Neutrophil (primary cell): ENCODE data around the gene PCGF5.

Source experiments
- H3K27ac ChIP-seq: fragments of 200-600 bp; sonication (generic); 2 replicates; pipeline ENCODE4 v1.5.1; 2016; ENCODE audit warnings: mild to moderate bottlenecking, moderate library complexity
- H3K27me3 ChIP-seq: fragments of 200-600 bp; sonication (generic); 2 replicates; pipeline ENCODE4 v1.6.0; 2016; ENCODE audit warnings: mild to moderate bottlenecking
- H3K36me3 ChIP-seq: fragments of 200-600 bp; sonication (generic); 2 replicates; pipeline ENCODE4 v1.5.1; 2017
- H3K4me1 ChIP-seq, 2 experiments: fragments of 200-600 bp in 1 of 2; sonication (generic) in 1 of 2; 1 replicate in 1 of 2; 2 replicates in 1 of 2; pipeline versions ENCODE4 v1.5.1 to v1.6.1; 2013 to 2016; ENCODE audit warnings: low read depth in 1 of 2, low read length in 1 of 2, mild to moderate bottlenecking in 1 of 2, moderate library complexity in 1 of 2; ENCODE audit not compliant: control insufficient read depth in 1 of 2, insufficient read depth in 1 of 2
- H3K4me3 ChIP-seq, 2 experiments: fragments of 200-600 bp in 1 of 2; sonication (generic) in 1 of 2; 1 replicate in 1 of 2; 2 replicates in 1 of 2; pipeline ENCODE4 v1.5.1; 2013 to 2016; ENCODE audit warnings: low read depth in 1 of 2, low read length in 1 of 2, mild to moderate bottlenecking in 1 of 2, moderate library complexity in 1 of 2
- H3K9me3 ChIP-seq: fragments of 200-600 bp; sonication (generic); 2 replicates; pipeline ENCODE4 v1.5.1; 2016
- TF ChIP-seq, protein P1 (sequence below): fragments of 200-600 bp; sonication (generic); IDR thresholded peaks from 2 replicates; pipeline ENCODE4 v1.5.1; 2016; ENCODE audit warnings: antibody characterized with exemption

Gene PCGF5

DNA sequence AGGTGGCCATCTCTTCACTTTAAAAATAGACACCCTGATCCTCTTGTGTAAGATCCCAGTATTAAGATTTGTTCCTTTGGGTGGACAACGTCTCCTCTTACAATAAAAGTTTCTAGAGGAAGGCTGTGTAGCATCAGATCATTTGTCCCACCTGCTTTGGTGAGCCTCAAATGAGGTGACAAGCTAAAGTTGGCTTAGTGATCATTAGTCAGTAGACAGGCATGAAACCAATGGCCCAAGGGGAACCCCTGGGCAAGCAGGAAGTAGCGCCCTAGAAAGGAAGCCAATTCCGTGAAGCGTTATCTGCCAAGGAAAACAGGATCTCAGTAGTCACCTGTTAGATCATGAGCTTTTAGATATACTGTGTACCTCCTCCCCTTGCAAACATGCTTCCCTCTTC, 66.8 kb downstream of the PCGF5 start:
- Histone ChIP-seq H3K4me3 (no peak overlapping the region), H3K36me3 (no peaks in the 10 kb centered on the region), H3K9me3 (no peaks in the 10 kb centered on the region), H3K4me1 (no peaks in the 10 kb centered on the region), H3K27me3 (no peaks in the 10 kb centered on the region), H3K27ac (no peak overlapping the region)
- TF ChIP-seq, protein P1, sequence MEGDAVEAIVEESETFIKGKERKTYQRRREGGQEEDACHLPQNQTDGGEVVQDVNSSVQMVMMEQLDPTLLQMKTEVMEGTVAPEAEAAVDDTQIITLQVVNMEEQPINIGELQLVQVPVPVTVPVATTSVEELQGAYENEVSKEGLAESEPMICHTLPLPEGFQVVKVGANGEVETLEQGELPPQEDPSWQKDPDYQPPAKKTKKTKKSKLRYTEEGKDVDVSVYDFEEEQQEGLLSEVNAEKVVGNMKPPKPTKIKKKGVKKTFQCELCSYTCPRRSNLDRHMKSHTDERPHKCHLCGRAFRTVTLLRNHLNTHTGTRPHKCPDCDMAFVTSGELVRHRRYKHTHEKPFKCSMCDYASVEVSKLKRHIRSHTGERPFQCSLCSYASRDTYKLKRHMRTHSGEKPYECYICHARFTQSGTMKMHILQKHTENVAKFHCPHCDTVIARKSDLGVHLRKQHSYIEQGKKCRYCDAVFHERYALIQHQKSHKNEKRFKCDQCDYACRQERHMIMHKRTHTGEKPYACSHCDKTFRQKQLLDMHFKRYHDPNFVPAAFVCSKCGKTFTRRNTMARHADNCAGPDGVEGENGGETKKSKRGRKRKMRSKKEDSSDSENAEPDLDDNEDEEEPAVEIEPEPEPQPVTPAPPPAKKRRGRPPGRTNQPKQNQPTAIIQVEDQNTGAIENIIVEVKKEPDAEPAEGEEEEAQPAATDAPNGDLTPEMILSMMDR, result no peak

DNA sequence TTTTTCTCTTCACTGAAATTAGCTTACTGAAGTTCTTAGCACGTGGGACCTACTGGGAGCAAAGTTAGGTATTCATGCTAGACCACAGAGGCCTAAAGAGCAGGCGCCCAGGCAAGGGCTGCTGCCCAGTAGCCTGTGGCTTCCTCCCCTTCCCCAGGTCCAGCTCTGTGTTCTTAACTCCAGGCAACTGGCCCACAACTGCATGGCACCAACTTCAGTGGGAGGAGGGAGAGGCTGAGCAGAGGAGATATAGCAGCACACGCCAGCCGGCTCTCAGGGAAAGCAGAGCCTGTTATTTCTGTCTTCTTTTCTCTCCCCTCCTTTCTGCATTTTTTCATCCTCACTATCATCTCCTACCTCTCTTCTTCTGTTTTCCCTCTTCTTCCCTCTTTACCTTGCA, 67.4 kb downstream of the PCGF5 start:
- H3K27ac ChIP-seq, result no peak overlapping the region

DNA sequence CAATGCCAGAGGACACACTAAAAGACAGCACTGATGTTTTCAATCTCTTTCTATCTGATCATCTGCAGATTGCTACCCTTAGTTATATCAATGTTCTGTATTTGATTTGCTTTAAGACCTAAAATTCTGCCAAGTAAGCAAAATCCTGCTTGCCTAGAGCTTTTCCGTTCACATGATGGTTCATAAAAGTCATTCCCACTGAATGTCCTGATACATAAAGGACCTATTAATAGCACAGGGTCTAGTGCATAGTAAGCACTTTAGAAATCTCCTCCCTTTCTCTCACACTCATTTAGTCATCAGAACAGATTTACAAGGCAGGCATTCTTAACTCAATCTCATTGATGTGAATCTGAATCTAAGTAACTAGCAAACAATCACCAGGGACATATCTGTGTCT, 68.8 kb downstream of the PCGF5 start:
- H3K27ac ChIP-seq, result no peak overlapping the region
- H3K4me1 ChIP-seq, result no peaks in the 10 kb centered on the region
- no peak overlapping the region for H3K4me3 ChIP-seq
- no peaks in the 10 kb centered on the region for H3K36me3 ChIP-seq
- peaks cover 4% of the 10 kb centered on the region for H3K27me3 ChIP-seq
- TF ChIP-seq, protein P1, result no peak
- H3K9me3 ChIP-seq, result no peaks in the 10 kb centered on the region

More for the DNA sequence above, 67.4 kb downstream of the PCGF5 start:
- Histone ChIP-seq H3K9me3 (no peaks in the 10 kb centered on the region), H3K4me1 (no peaks in the 10 kb centered on the region), H3K36me3 (no peaks in the 10 kb centered on the region), H3K4me3 (no peak overlapping the region), H3K27me3 (no peaks in the 10 kb centered on the region)
- TF ChIP-seq, protein P1, result no peak

DNA sequence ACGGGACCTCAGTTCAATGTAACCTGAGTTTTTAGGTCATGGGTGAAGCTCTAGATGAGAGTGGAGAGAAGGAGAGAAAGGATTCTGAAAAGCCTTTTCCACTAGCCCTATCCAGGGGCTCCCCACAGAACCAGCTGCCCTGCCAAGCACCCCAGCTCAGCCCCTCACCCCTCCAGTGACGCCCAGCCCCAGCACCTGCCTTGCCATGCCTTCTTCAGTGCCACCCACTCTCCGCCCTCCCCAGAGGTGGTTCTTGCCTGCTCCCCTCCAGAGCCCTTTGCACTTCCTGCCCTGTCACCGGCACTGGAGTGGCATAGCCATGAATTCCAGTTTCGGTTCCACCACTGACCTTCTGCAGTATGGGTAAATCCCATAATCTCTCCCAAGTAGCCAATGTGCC, 70.1 kb downstream of the PCGF5 start:
- H3K36me3 ChIP-seq, result no peaks in the 10 kb centered on the region
- peaks cover 10% of the 10 kb centered on the region for H3K27me3 ChIP-seq
- H3K27ac ChIP-seq, result no peak overlapping the region
- H3K9me3 ChIP-seq, result no peaks in the 10 kb centered on the region
- H3K4me3 ChIP-seq, result no peak overlapping the region
- TF ChIP-seq, protein P1, result no peak
- H3K4me1 ChIP-seq, result no peaks in the 10 kb centered on the region

DNA sequence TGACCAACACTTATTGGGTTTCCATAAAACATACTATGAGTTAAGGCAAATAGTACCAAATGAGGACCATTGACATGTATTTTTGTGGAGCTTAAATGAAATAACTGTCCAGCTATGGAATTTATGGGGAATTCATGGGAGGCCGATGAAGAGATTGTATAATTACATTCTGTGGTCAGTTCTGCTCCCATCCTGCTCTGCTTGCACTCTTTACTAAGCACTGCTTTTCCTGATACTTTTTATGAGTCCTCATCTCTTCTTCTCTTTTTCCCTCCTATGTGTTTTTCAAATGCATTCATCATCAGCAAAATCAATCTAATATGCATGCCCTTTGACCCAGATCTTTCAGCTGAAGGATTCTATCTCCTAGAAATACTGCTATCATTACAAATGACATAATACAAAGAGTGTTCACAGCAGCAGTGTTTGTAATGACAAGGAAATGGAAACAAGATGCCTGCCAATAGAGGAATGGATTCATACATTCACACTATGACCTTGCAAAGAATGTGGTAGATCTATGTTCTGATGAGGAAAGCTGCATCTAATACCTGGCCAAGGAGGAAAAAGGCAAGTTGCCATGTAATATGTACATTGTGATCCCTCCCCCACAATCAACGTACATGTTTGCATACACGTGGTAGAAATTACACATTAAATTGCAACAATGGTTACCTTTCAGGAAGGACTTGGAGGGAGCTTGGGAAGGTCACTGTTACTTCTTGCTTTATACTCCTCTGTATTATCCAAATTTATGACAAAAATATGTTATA, 73.9 kb downstream of the PCGF5 start:
- Histone ChIP-seq H3K36me3 (no peaks in the 10 kb centered on the region), H3K4me3 (no peak overlapping the region), H3K9me3 (no peaks in the 10 kb centered on the region), H3K27me3 (peaks cover 45% of the 10 kb centered on the region), H3K27ac (no peak overlapping the region), H3K4me1 (peaks cover 5 to 7% of the 10 kb centered on the region in 2 experiments)
- TF ChIP-seq, protein P1, result no peak
